ENCODE measurements around the gene ILF3. TPM values are rescaled to one million over a fixed set of nuclear protein-coding genes. Genes with fewer than 3 reads are reported as not detected.
A peak's percentile ranks its signal among the peaks of the same experiment; 100 is the strongest.
"Not testable (repeated sequence)": the region's sequence is repeated elsewhere in the genome, so short reads cannot be mapped to it uniquely, and the experiment has no call there.

The ILF3 gene
- total RNA-seq, 4 donors from 2014 or later, result 67.3 to 88.2 (median 76.6) TPM

DNA sequence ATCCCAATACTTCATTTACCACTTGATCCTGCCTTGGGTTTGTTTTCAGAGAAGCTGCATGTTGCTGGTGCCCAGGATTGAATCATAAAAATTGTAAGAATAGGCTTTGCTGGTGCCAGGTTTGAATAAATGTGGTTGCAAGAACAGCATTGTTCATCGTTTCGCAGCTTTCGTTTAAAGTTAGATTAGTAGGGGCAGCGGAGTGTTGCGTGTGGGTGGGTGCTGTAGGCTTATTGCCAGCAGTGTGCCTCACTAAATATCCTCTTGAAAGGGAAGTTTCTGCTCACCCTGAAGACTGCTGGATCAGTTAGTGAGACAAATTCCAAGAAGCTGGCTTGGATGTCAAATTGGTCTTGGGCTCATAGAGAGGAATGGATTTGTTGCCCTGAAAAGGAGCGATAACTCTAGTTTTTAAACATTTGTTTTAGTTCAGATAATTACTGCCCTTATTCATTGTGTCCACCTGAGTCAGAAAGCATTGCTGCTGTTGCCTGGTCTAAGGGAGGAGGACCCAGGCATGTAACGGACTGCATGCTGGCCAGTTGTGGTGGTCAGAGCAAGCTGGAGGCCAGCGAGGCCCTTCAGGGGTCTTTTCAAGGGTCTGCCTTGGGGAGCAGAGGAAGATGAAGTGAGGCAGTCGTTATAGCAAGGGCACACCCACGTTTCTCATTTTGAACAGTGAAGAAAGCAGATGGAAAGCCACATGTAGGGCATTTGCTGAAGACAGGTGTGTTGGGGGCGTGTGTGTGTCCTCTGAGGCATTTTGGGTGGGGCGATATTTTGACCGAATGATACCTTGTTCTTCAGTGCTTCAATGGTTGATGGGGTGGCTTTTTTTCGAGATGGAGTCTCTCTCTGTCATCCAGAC lies 8.5 kb downstream of the ILF3 start:
- ATAC-seq (no peak), DNase-seq (no peak)
- no peaks in the 10 kb centered on the region for H3K9me3 ChIP-seq
- H3K4me3 ChIP-seq, result no peak overlapping the region
- H3K4me1 ChIP-seq, result peaks cover 16 to 32% of the 10 kb centered on the region in 2 donors
- TF ChIP-seq POLR2A (IDR thresholded peaks at IDR 0.05), result no peak
- TF ChIP-seq, protein P1, sequence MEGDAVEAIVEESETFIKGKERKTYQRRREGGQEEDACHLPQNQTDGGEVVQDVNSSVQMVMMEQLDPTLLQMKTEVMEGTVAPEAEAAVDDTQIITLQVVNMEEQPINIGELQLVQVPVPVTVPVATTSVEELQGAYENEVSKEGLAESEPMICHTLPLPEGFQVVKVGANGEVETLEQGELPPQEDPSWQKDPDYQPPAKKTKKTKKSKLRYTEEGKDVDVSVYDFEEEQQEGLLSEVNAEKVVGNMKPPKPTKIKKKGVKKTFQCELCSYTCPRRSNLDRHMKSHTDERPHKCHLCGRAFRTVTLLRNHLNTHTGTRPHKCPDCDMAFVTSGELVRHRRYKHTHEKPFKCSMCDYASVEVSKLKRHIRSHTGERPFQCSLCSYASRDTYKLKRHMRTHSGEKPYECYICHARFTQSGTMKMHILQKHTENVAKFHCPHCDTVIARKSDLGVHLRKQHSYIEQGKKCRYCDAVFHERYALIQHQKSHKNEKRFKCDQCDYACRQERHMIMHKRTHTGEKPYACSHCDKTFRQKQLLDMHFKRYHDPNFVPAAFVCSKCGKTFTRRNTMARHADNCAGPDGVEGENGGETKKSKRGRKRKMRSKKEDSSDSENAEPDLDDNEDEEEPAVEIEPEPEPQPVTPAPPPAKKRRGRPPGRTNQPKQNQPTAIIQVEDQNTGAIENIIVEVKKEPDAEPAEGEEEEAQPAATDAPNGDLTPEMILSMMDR (IDR thresholded peaks at IDR 0.05 in 4 of 5, conservative IDR thresholded peaks at IDR 0.05 in 1 of 5), result no peak
- H3K36me3 ChIP-seq, result no peaks in the 10 kb centered on the region
- in situ Hi-C loops (cut with MboI; ENCODE audit: low sequenced_read_pairs in 4 of 4), result no loop called here
- H3K27me3 ChIP-seq, result no peaks in the 10 kb centered on the region
- intact Hi-C loops (cut with DNase I; ENCODE audit: low total_unique reads), result no loop called here
- H3K27ac ChIP-seq, result no peak overlapping the region

DNA sequence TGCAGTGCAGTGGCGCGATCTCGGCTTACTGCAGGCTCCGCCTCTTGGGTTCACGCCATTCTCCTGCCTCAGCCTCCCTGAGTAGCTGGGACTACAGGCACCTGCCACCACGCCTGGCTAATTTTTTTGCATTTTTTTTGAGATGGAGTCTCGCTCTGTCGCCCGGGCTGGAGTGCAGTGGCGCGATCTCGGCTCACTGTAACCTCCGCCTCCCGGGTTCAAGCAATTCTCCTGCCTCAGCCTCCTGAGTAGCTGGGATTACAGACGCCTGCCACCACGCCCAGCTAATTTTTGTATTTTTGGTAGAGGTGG lies 9.1 kb downstream of the ILF3 start:
- intact Hi-C loops (cut with DNase I; ENCODE audit: low total_unique reads); H3K36me3 ChIP-seq; in situ Hi-C loops (cut with MboI; ENCODE audit: low sequenced_read_pairs in 4 of 4); H3K27me3 ChIP-seq; H3K9me3 ChIP-seq; H3K4me3 ChIP-seq; H3K27ac ChIP-seq; DNase-seq; ATAC-seq: not testable (repeated sequence)
- H3K4me1 ChIP-seq, result peaks cover 16 to 31% of the 10 kb centered on the region in 2 donors

DNA sequence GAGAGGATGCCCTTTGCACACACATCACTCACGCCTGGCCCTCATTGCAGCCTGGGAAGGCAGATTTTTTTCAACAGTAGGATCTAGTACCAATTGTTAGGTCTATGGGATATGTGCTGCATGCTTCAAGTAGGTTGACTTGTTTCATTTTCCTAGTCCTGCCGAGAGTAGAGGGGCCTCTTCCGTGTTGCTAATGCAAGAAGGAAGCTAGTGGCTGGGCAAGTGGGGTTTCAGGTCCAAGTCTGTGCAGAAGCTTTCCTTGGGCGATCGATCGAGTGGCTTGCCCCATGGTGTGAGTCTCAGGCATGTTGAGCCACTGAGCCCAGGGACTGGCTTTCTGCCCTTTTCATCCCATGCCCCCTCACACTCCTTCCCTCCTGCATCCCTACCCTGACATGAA lies 13.7 kb downstream of the ILF3 start:
- ATAC-seq (no peak), DNase-seq (no peak)
- no peaks in the 10 kb centered on the region for H3K9me3 ChIP-seq
- H3K4me3 ChIP-seq, result no peak overlapping the region
- H3K27me3 ChIP-seq, result no peaks in the 10 kb centered on the region
- no peak for TF ChIP-seq POLR2A (IDR thresholded peaks at IDR 0.05)
- TF ChIP-seq, protein P1 (IDR thresholded peaks at IDR 0.05 in 4 of 5, conservative IDR thresholded peaks at IDR 0.05 in 1 of 5), result no peak
- peaks cover 38 to 39% of the 10 kb centered on the region in 2 donors for H3K4me1 ChIP-seq
- in situ Hi-C loops (cut with MboI; ENCODE audit: low sequenced_read_pairs in 4 of 4), result no loop called here
- H3K36me3 ChIP-seq, result peaks cover 0 to 14% of the 10 kb centered on the region in 2 donors
- intact Hi-C loops (cut with DNase I; ENCODE audit: low total_unique reads), result no loop called here
- no peak overlapping the region for H3K27ac ChIP-seq

DNA sequence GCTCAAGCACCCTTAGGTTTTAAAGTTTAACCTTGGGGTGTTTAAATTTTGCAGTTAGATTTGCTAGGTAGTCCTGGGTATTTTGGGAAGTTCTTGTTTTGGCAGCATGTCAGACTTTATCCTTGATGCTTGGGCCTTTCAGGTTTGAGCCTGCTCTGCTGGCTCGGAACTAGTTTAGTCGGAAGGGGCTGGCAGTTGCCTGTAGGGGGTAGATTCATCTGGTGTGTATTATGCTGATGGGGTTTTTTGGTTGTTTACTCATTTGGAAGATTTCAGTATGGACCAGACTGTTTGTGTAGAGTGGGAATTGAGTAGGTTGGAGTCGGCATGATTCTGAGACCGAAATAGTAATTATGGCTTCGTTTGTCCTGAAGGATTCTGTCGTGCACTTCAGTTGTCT lies 15.1 kb downstream of the ILF3 start:
- H3K27ac ChIP-seq, result no peak overlapping the region
- in situ Hi-C loops (cut with MboI; ENCODE audit: low sequenced_read_pairs in 4 of 4) (no loop called here), intact Hi-C loops (cut with DNase I; ENCODE audit: low total_unique reads) (no loop called here)
- H3K36me3 ChIP-seq, result peaks cover 0 to 24% of the 10 kb centered on the region in 2 donors
- no peaks in the 10 kb centered on the region for H3K27me3 ChIP-seq
- ATAC-seq (no peak), DNase-seq (no peak)
- H3K4me1 ChIP-seq, result peaks cover 41 to 44% of the 10 kb centered on the region in 2 donors
- no peak overlapping the region for H3K4me3 ChIP-seq
- H3K9me3 ChIP-seq, result no peaks in the 10 kb centered on the region
- no peak for TF ChIP-seq POLR2A (IDR thresholded peaks at IDR 0.05)
- TF ChIP-seq, protein P1 (IDR thresholded peaks at IDR 0.05 in 4 of 5, conservative IDR thresholded peaks at IDR 0.05 in 1 of 5), result no peak

DNA sequence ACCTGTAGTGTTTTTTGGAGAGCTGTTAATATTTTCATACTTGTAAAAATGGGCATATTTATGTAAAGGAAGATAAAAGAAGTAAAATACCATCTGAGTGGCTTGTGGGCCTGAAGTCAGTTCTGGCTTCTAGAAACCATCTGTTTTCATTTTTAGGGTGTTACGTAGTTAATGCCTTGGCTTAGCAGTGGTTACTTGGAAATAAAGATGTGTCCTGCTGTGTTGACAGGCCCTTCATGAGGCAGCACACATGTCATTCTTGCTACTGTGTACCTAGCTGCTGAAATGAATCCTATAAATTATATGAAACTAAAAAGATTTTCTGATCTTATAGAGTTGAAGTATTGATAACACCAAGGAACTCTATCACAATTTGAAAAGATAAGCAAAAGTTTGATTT lies 16.0 kb downstream of the ILF3 start:
- intact Hi-C loops (cut with DNase I; ENCODE audit: low total_unique reads) (no loop called here), in situ Hi-C loops (cut with MboI; ENCODE audit: low sequenced_read_pairs in 4 of 4) (no loop called here)
- Histone ChIP-seq H3K9me3 (no peaks in the 10 kb centered on the region), H3K27ac (peak overlapping the region in 2 of 4 donors; percentile 47 to 66), H3K36me3 (peaks cover 0 to 24% of the 10 kb centered on the region in 2 donors), H3K4me1 (peaks cover 41 to 44% of the 10 kb centered on the region in 2 donors), H3K4me3 (no peak overlapping the region), H3K27me3 (no peaks in the 10 kb centered on the region)
- ATAC-seq (no peak), DNase-seq (no peak)
- no peak for TF ChIP-seq POLR2A (IDR thresholded peaks at IDR 0.05)
- TF ChIP-seq, protein P1 (IDR thresholded peaks at IDR 0.05 in 4 of 5, conservative IDR thresholded peaks at IDR 0.05 in 1 of 5), result no peak

All from gastrocnemius medialis (tissue), 4 donors.